Mesothelial cell of epicardium (in vitro differentiated cells): ENCODE measurements around the gene AGFG2. TPM values are rescaled to one million over a fixed set of nuclear protein-coding genes. Genes with fewer than 3 reads are reported as not detected.
A peak's percentile ranks its signal among the peaks of the same experiment; 100 is the strongest.

ENCODE experiments used
- DNase-seq, 2 experiments: peaks; one replicate each; pipeline ENCODE4 v3.0.0; 2021; ENCODE audit warnings: low spot score in 2 of 2; ENCODE audit not compliant: unreplicated experiment in 2 of 2
- H3K27ac Mint-ChIP-seq: 2 replicates; pipeline ENCODE4 v1.8.0; 2021; ENCODE audit warnings: mixed read lengths
- H3K27me3 Mint-ChIP-seq: 2 replicates; pipeline ENCODE4 v1.8.0; 2021; ENCODE audit warnings: low read depth, mixed read lengths
- H3K36me3 Mint-ChIP-seq: 2 replicates; pipeline ENCODE4 v1.8.0; 2021; ENCODE audit warnings: mixed read lengths
- H3K4me1 Mint-ChIP-seq: 2 replicates; pipeline ENCODE4 v1.8.0; 2021; ENCODE audit warnings: mixed read lengths
- H3K4me3 Mint-ChIP-seq: 2 replicates; pipeline ENCODE4 v1.8.0; 2021; ENCODE audit warnings: mild to moderate bottlenecking, moderate library complexity, mixed read lengths
- H3K9me3 Mint-ChIP-seq: 2 replicates; pipeline ENCODE4 v1.8.0; 2021; ENCODE audit warnings: mixed read lengths
- total RNA-seq: library from RNA; stranded (reverse); gene quantifications from 3 replicates; pipeline ENCODE4 v1.2.1, GENCODE V29; 2021
- TF ChIP-seq, protein P1 (sequence below): fragments of 200-600 bp; sonication (generic); IDR thresholded peaks from one replicate; pipeline ENCODE4 v1.5.0; 2021; ENCODE audit warnings: antibody characterized with exemption; ENCODE audit not compliant: unreplicated experiment

AGFG2 gene
- total RNA-seq, 1 donor from 2014 or later, result 9.1 TPM

GRCh38 chr7:100612730-100613390 is 73.9 kb downstream of the AGFG2 start:
- H3K4me3 Mint-ChIP-seq, result peak overlapping the region; percentile 99
- H3K27ac Mint-ChIP-seq, result no peak overlapping the region
- TF ChIP-seq, protein P1, sequence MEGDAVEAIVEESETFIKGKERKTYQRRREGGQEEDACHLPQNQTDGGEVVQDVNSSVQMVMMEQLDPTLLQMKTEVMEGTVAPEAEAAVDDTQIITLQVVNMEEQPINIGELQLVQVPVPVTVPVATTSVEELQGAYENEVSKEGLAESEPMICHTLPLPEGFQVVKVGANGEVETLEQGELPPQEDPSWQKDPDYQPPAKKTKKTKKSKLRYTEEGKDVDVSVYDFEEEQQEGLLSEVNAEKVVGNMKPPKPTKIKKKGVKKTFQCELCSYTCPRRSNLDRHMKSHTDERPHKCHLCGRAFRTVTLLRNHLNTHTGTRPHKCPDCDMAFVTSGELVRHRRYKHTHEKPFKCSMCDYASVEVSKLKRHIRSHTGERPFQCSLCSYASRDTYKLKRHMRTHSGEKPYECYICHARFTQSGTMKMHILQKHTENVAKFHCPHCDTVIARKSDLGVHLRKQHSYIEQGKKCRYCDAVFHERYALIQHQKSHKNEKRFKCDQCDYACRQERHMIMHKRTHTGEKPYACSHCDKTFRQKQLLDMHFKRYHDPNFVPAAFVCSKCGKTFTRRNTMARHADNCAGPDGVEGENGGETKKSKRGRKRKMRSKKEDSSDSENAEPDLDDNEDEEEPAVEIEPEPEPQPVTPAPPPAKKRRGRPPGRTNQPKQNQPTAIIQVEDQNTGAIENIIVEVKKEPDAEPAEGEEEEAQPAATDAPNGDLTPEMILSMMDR, result no peak
- no peak for DNase-seq
- no peaks in the 10 kb centered on the region for H3K9me3 Mint-ChIP-seq
- no peaks in the 10 kb centered on the region for H3K27me3 Mint-ChIP-seq
- H3K4me1 Mint-ChIP-seq, result peaks cover 5% of the 10 kb centered on the region
- peaks cover 15% of the 10 kb centered on the region for H3K36me3 Mint-ChIP-seq

GRCh38 chr7:100613412-100614175 is 74.6 kb downstream of the AGFG2 start:
- H3K9me3 Mint-ChIP-seq, result no peaks in the 10 kb centered on the region
- peak overlapping the region; percentile 99 for H3K4me3 Mint-ChIP-seq
- peaks cover 8% of the 10 kb centered on the region for H3K36me3 Mint-ChIP-seq
- no peak overlapping the region for H3K27ac Mint-ChIP-seq
- H3K4me1 Mint-ChIP-seq, result peaks cover 5% of the 10 kb centered on the region
- DNase-seq, result no peak
- H3K27me3 Mint-ChIP-seq, result no peaks in the 10 kb centered on the region
- TF ChIP-seq, protein P1, result no peak

GRCh38 chr7:100614308-100614861 is 75.4 kb downstream of the AGFG2 start:
- TF ChIP-seq, protein P1, result no peak
- Mint-ChIP-seq H3K4me1 (peaks cover 5% of the 10 kb centered on the region), H3K9me3 (no peaks in the 10 kb centered on the region), H3K27ac (no peak overlapping the region), H3K27me3 (no peaks in the 10 kb centered on the region), H3K4me3 (no peak overlapping the region), H3K36me3 (peaks cover 7% of the 10 kb centered on the region)
- no peak for DNase-seq

Other genes starting within 250 kb of the AGFG2 start
- not detected in 3 replicates for gene SPDYE3, start 231.5 kb upstream of the AGFG2 start, total RNA-seq
- gene PILRB, start 181.1 kb upstream of the AGFG2 start, total RNA-seq, result 52.8 to 56.3 TPM (median 54.5 TPM) in 3 replicates
- gene PILRA, start 165.7 kb upstream of the AGFG2 start, total RNA-seq, result 6.1 to 7.3 TPM (median 6.7 TPM) in 3 replicates
- 3.4 to 6.1 TPM (median 4.3 TPM) in 3 replicates for gene ZCWPW1, start 110.5 kb upstream of the AGFG2 start, total RNA-seq
- 34.7 to 38.5 TPM (median 38.4 TPM) in 3 replicates for gene MEPCE, start 109.4 kb upstream of the AGFG2 start, total RNA-seq
- gene PPP1R35, start 102.7 kb upstream of the AGFG2 start, total RNA-seq, result 25.7 to 29.3 TPM (median 26.6 TPM) in 3 replicates
- 2.0 to 3.6 TPM (median 3.3 TPM) in 3 replicates for gene SPACDR, start 74.9 kb upstream of the AGFG2 start, total RNA-seq
- gene TSC22D4, start 60.0 kb upstream of the AGFG2 start, total RNA-seq, result 50.5 to 52.7 TPM (median 52.4 TPM) in 3 replicates
- gene NYAP1, start 55.3 kb upstream of the AGFG2 start, total RNA-seq, result 8.2 to 8.5 TPM (median 8.4 TPM) in 3 replicates
- gene SAP25, start 34.7 kb downstream of the AGFG2 start, total RNA-seq, result 7.9 to 13.5 TPM (median 10.6 TPM) in 3 replicates
- gene LRCH4, start 46.9 kb downstream of the AGFG2 start, total RNA-seq, result 117 to 128 TPM (median 127 TPM) in 3 replicates
- 0.54 to 0.93 TPM (median 0.64 TPM) in 3 replicates for gene FBXO24, start 47.1 kb downstream of the AGFG2 start, total RNA-seq
- 461 to 479 TPM (median 479 TPM) in 3 replicates for gene PCOLCE, start 63.2 kb downstream of the AGFG2 start, total RNA-seq
- gene MOSPD3, start 73.3 kb downstream of the AGFG2 start, total RNA-seq, result 22.5 to 25.9 TPM (median 24.7 TPM) in 3 replicates
- 0.38 to 0.69 TPM (median 0.54 TPM) in 3 replicates for gene TFR2, start 102.3 kb downstream of the AGFG2 start, total RNA-seq
- gene ACTL6B, start 117.2 kb downstream of the AGFG2 start, total RNA-seq, result not detected in 3 replicates
- gene GNB2, start 134.5 kb downstream of the AGFG2 start, total RNA-seq, result 173 to 178 TPM (median 174 TPM) in 3 replicates
- 98.5 to 99.2 TPM (median 99.1 TPM) in 3 replicates for gene GIGYF1, start 155.0 kb downstream of the AGFG2 start, total RNA-seq
- gene POP7, start 166.9 kb downstream of the AGFG2 start, total RNA-seq, result 26.0 to 27.2 TPM (median 26.6 TPM) in 3 replicates
- gene EPO, start 181.3 kb downstream of the AGFG2 start, total RNA-seq, result 0.16 to 0.27 TPM in 2 of 3 replicates, not detected in the other
- gene ZAN, start 194.4 kb downstream of the AGFG2 start, total RNA-seq, result not detected in 3 replicates